ENCODE data around the gene MED9. TPM values are rescaled to one million over a fixed set of nuclear protein-coding genes. Genes with fewer than 3 reads are reported as not detected.
"Not testable (repeated sequence)": the region's sequence is repeated elsewhere in the genome, so short reads cannot be mapped to it uniquely, and the experiment has no call there.

The MED9 gene, protein sequence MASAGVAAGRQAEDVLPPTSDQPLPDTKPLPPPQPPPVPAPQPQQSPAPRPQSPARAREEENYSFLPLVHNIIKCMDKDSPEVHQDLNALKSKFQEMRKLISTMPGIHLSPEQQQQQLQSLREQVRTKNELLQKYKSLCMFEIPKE
- total RNA-seq = 10 to 100 TPM; 15.0 to 16.4 (median 15.0) TPM

GRCh38 chr17:17476865-17477467 is at the start of gene MED9:
Gene MED9, plus strand, starts transcription at chr17:17477000. Its CDS starts 42 bp downstream, at chr17:17477042.
- peak; percentile 97 to 98 for ATAC-seq
- Mint-ChIP-seq H3K27me3 (ENCODE audit: low read depth) (peaks cover 7% of the 10 kb centered on the region), H3K36me3 (ENCODE audit: insufficient read depth) (peaks cover 3% of the 10 kb centered on the region), H3K4me3 (peak within 1 kb of the TSS; percentile 93), H3K9me3 (no peaks in the 10 kb centered on the region), H3K4me1 (ENCODE audit: low read depth) (peaks cover 49% of the 10 kb centered on the region)
- DNase-seq = peak; percentile 97

GRCh38 chr17:17429222-17429621 is 47.6 kb upstream of the MED9 start:
- no peaks in the 10 kb centered on the region for H3K9me3 Mint-ChIP-seq
- DNase-seq (no peak), ATAC-seq (no peak)
- no peaks in the 10 kb centered on the region for H3K36me3 Mint-ChIP-seq (ENCODE audit: insufficient read depth)
- H3K4me1 Mint-ChIP-seq (ENCODE audit: low read depth) = no peaks in the 10 kb centered on the region
- no peaks in the 10 kb centered on the region for H3K27me3 Mint-ChIP-seq (ENCODE audit: low read depth)
- no peak overlapping the region for H3K4me3 Mint-ChIP-seq

- not testable (repeated sequence) for H3K36me3 Mint-ChIP-seq (ENCODE audit: insufficient read depth); ATAC-seq; H3K9me3 Mint-ChIP-seq; H3K27me3 Mint-ChIP-seq (ENCODE audit: low read depth); DNase-seq; H3K4me3 Mint-ChIP-seq; H3K4me1 Mint-ChIP-seq (ENCODE audit: low read depth)
Measured at GRCh38 chr17:17430924-17431323, 45.9 kb upstream of the MED9 start.

DNA sequence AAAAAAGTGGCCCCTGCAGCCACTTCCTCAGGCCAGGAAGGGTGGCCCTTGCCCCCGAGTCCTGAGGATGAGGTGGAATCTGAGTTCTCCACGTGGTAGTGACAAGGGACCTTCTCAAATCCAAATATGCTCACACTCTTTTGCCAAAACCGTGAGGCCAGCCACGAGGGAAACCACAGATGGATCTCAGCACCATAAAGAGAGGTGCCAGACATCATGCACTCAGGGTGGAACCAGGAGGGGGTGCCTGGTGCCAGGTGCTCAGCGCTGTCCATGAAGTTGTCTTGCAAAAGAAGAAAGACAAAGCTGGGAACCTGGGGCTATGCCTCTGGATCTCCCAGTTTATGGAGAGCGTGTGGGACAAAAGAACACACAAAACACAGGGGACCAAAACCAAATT is 45.2 kb upstream of the MED9 start:
- no peak for ATAC-seq
- Mint-ChIP-seq H3K4me3 (no peak overlapping the region), H3K27me3 (ENCODE audit: low read depth) (no peaks in the 10 kb centered on the region), H3K4me1 (ENCODE audit: low read depth) (no peaks in the 10 kb centered on the region), H3K9me3 (no peaks in the 10 kb centered on the region), H3K36me3 (ENCODE audit: insufficient read depth) (no peaks in the 10 kb centered on the region)
- DNase-seq = no peak

- DNase-seq = no peak
- no peaks in the 10 kb centered on the region for H3K9me3 Mint-ChIP-seq
- no peak for ATAC-seq
- no peak overlapping the region for H3K4me3 Mint-ChIP-seq
- no peaks in the 10 kb centered on the region for H3K4me1 Mint-ChIP-seq (ENCODE audit: low read depth)
- H3K36me3 Mint-ChIP-seq (ENCODE audit: insufficient read depth) = no peaks in the 10 kb centered on the region
- H3K27me3 Mint-ChIP-seq (ENCODE audit: low read depth) = no peaks in the 10 kb centered on the region
Measured at GRCh38 chr17:17433000-17433703, 43.6 kb upstream of the MED9 start.

GRCh38 chr17:17434477-17434876 is 42.3 kb upstream of the MED9 start:
- no peaks in the 10 kb centered on the region for H3K4me1 Mint-ChIP-seq (ENCODE audit: low read depth)
- H3K36me3 Mint-ChIP-seq (ENCODE audit: insufficient read depth) = no peaks in the 10 kb centered on the region
- no peaks in the 10 kb centered on the region for H3K27me3 Mint-ChIP-seq (ENCODE audit: low read depth)
- H3K9me3 Mint-ChIP-seq = no peaks in the 10 kb centered on the region
- no peak for ATAC-seq
- no peak overlapping the region for H3K4me3 Mint-ChIP-seq
- no peak for DNase-seq

GRCh38 chr17:17435323-17435722 is 41.5 kb upstream of the MED9 start:
- ATAC-seq (no peak), DNase-seq (no peak)
- Mint-ChIP-seq H3K4me1 (ENCODE audit: low read depth) (peaks cover 2% of the 10 kb centered on the region), H3K9me3 (no peaks in the 10 kb centered on the region), H3K36me3 (ENCODE audit: insufficient read depth) (no peaks in the 10 kb centered on the region), H3K4me3 (no peak overlapping the region), H3K27me3 (ENCODE audit: low read depth) (no peaks in the 10 kb centered on the region)

DNA sequence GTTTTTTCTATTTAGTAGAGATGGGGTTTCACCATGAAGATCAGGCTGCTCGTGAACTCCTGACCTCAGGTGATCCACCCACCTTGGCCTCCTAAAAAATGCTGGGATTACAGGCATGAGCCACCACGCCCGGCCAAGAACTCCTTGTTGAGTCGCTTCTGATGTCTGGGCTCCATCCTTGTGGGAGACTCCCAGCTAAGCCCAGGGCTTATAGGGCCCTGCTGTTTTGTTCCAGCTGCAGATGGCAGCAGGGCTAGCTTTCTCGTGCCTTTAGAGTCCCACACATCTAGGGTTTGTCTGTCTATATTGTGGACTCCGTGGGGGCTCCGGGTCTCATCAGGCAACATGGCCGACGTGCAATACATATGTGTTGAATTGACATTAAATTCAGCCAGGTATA is 39.3 kb upstream of the MED9 start:
- Mint-ChIP-seq H3K4me3 (no peak overlapping the region), H3K36me3 (ENCODE audit: insufficient read depth) (no peaks in the 10 kb centered on the region), H3K4me1 (ENCODE audit: low read depth) (peaks cover 2% of the 10 kb centered on the region), H3K27me3 (ENCODE audit: low read depth) (no peaks in the 10 kb centered on the region), H3K9me3 (no peaks in the 10 kb centered on the region)
- no peak for DNase-seq
- no peak for ATAC-seq

- no peak overlapping the region for H3K4me3 Mint-ChIP-seq
- no peaks in the 10 kb centered on the region for H3K27me3 Mint-ChIP-seq (ENCODE audit: low read depth)
- H3K9me3 Mint-ChIP-seq = no peaks in the 10 kb centered on the region
- no peak for DNase-seq
- no peak for ATAC-seq
- H3K36me3 Mint-ChIP-seq (ENCODE audit: insufficient read depth) = no peaks in the 10 kb centered on the region
- H3K4me1 Mint-ChIP-seq (ENCODE audit: low read depth) = peaks cover 2% of the 10 kb centered on the region
Measured at GRCh38 chr17:17437893-17438292, 38.9 kb upstream of the MED9 start.

- Mint-ChIP-seq H3K36me3 (ENCODE audit: insufficient read depth) (no peaks in the 10 kb centered on the region), H3K4me3 (no peak overlapping the region), H3K9me3 (no peaks in the 10 kb centered on the region), H3K4me1 (ENCODE audit: low read depth) (peaks cover 2% of the 10 kb centered on the region), H3K27me3 (ENCODE audit: low read depth) (no peaks in the 10 kb centered on the region)
- DNase-seq (peak; percentile 73), ATAC-seq (peak; percentile 73 to 80)
Measured at GRCh38 chr17:17440010-17440843, 36.6 kb upstream of the MED9 start.

DNA sequence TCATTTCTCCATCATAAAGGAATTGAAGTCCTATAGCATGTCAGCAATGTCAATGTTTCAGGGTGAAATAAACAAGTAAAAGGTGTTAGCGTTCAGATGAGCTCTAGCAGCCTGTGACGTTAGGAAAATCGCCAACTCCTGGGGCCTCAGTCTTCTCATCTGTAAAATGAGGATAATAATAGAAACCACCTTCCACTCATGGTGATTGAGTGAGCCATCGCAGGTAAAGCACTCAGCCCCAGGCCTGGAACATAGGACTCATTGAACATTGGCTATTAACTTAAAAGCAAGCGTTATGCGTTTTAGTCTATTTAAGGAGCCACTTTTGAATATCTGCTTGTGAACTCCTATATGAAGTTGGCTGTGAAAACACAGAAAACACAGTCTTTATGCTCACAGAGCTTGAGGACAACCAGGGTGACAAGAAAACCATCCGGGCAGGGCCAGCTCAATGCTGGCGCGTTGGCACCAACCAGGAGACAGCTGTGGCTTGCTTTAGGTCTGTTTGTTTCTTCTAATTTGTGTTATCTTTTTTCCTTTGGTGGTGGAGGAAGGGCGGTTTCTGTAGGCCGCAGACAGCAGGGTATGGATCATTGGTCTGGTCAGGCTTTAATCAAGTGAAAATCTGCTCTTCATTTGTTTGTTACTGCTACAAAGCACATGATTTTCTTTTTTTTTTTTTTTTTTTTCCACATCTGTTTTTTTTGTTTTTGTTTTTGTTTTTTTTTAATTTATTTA is 35.7 kb upstream of the MED9 start:
- ATAC-seq = no peak
- no peaks in the 10 kb centered on the region for H3K27me3 Mint-ChIP-seq (ENCODE audit: low read depth)
- no peak for DNase-seq
- no peaks in the 10 kb centered on the region for H3K9me3 Mint-ChIP-seq
- H3K4me1 Mint-ChIP-seq (ENCODE audit: low read depth) = peaks cover 2% of the 10 kb centered on the region
- H3K36me3 Mint-ChIP-seq (ENCODE audit: insufficient read depth) = no peaks in the 10 kb centered on the region
- no peak overlapping the region for H3K4me3 Mint-ChIP-seq

GRCh38 chr17:17443173-17443572 is 33.6 kb upstream of the MED9 start:
- H3K9me3 Mint-ChIP-seq = peaks cover 4% of the 10 kb centered on the region
- H3K27me3 Mint-ChIP-seq (ENCODE audit: low read depth) = no peaks in the 10 kb centered on the region
- peaks cover 2% of the 10 kb centered on the region for H3K4me1 Mint-ChIP-seq (ENCODE audit: low read depth)
- DNase-seq (no peak), ATAC-seq (no peak)
- no peak overlapping the region for H3K4me3 Mint-ChIP-seq
- no peaks in the 10 kb centered on the region for H3K36me3 Mint-ChIP-seq (ENCODE audit: insufficient read depth)

- Mint-ChIP-seq H3K36me3 (ENCODE audit: insufficient read depth) (no peaks in the 10 kb centered on the region), H3K9me3 (peaks cover 4% of the 10 kb centered on the region), H3K4me1 (ENCODE audit: low read depth) (no peaks in the 10 kb centered on the region), H3K27me3 (ENCODE audit: low read depth) (no peaks in the 10 kb centered on the region), H3K4me3 (no peak overlapping the region)
- no peak for DNase-seq
- no peak for ATAC-seq
Measured at GRCh38 chr17:17445296-17445924, 31.4 kb upstream of the MED9 start.
